Omental fat pad (tissue), 4 donors: ENCODE data around the gene GABARAP. TPM values are rescaled to one million over a fixed set of nuclear protein-coding genes. Genes with fewer than 3 reads are reported as not detected.

Source experiments
- ATAC-seq: fragments of 150-250 bp; one replicate; pipeline ENCODE4 v1.9.1; 2016; ENCODE audit warnings: mild to moderate bottlenecking, moderate library complexity; ENCODE audit not compliant: low FRiP score
- DNase-seq: peaks from one replicate; pipeline ENCODE4 v3.0.0-alpha.2; 2019; ENCODE audit warnings: low spot score
- CTCF ChIP-seq, 3 donors: fragments of 450-650 bp; IDR thresholded peaks; one replicate each; pipeline ENCODE4 v1.5.1; 2016 to 2017; ENCODE audit warnings: antibody characterized with exemption in 3 of 3, mild to moderate bottlenecking in 3 of 3, moderate library complexity in 2 of 3
- total RNA-seq, 4 donors: library from RNA; depleted of rRNA; stranded (reverse); fragments of >200 nt; gene quantifications; one replicate each; pipeline ENCODE4 v1.1.0, GENCODE V29; 2016

GABARAP gene
- total RNA-seq, 4 donors from 2014 or later, result 316 to 526 (median 376) TPM

- DNase-seq, result no peak
- no peak for TF ChIP-seq CTCF (IDR thresholded peaks at IDR 0.05)
- no peak for ATAC-seq
Measured at GRCh38 chr17:7211491-7212273, 30.6 kb downstream of the GABARAP start.

- no peak for TF ChIP-seq CTCF (IDR thresholded peaks at IDR 0.05)
- no peak for ATAC-seq
- DNase-seq, result no peak
Measured at GRCh38 chr17:7208754-7209460, 33.3 kb downstream of the GABARAP start.

- no peak for TF ChIP-seq CTCF (IDR thresholded peaks at IDR 0.05)
- no peak for ATAC-seq
Measured at GRCh38 chr17:7208027-7208571, 34.1 kb downstream of the GABARAP start.

GRCh38 chr17:7207120-7208001 is 34.9 kb downstream of the GABARAP start:
- ATAC-seq, result no peak
- TF ChIP-seq CTCF (IDR thresholded peaks at IDR 0.05), result no peak
- DNase-seq, result no peak

More at GRCh38 chr17:7208027-7208571, 34.1 kb downstream of the GABARAP start:
- DNase-seq, result no peak

GRCh38 chr17:7205561-7205960 is 36.7 kb downstream of the GABARAP start:
- no peak for TF ChIP-seq CTCF (IDR thresholded peaks at IDR 0.05)
- DNase-seq, result no peak
- ATAC-seq, result no peak

GRCh38 chr17:7204828-7205461 is 37.3 kb downstream of the GABARAP start:
- DNase-seq (peak; percentile 71), ATAC-seq (peak; percentile 83)
- no peak for TF ChIP-seq CTCF (IDR thresholded peaks at IDR 0.05)
